B cell (primary cell): ENCODE results near the gene SPATA32. TPM values are rescaled to one million over a fixed set of nuclear protein-coding genes. Genes with fewer than 3 reads are reported as not detected.

Experiments used
- ATAC-seq: fragments of 200-7000 bp; cut with Tn5 transposase; one replicate; pipeline ENCODE4 v1.10.0; 2021; ENCODE audit warnings: low read depth, mild to moderate bottlenecking, moderate number of reproducible peaks, moderate library complexity
- CTCF ChIA-PET: fragments of 350-600 bp; sonication (Branson Sonifier 250); formaldehyde crosslinking; loops from one replicate; lab custom pipeline; 2021; ENCODE audit warnings: antibody characterized with exemption, inconsistent platforms; lab: Charles Lee
- POLR2A ChIA-PET: fragments of 350-600 bp; sonication (Branson Sonifier 250); formaldehyde crosslinking; loops from one replicate; lab custom pipeline; 2021; ENCODE audit warnings: antibody characterized with exemption; lab: Charles Lee
- DNase-seq: peaks from one replicate; pipeline ENCODE4 v3.0.0; 2013
- H2AFZ ChIP-seq: 2 replicates; pipeline ENCODE4 v1.6.1; 2012; ENCODE audit warnings: mild to moderate bottlenecking, low read depth, low read length; ENCODE audit not compliant: insufficient read depth, poor library complexity, severe bottlenecking
- H3K27ac ChIP-seq, 2 donors: 1 replicate in 1 of 2; 2 replicates in 1 of 2; pipeline ENCODE4 v1.5.1; 2012 to 2013; ENCODE audit warnings: low read length in 2 of 2, mild to moderate bottlenecking in 2 of 2, moderate library complexity in 1 of 2
- H3K27me3 ChIP-seq, 4 experiments: fragments of 200-600 bp in 1 of 4; sonication (generic) in 1 of 4; replicated peaks in 1 of 4; 1 replicate in 2 of 4; 2 replicates in 2 of 4; pipeline versions ENCODE4 v1.6.1 to v1.7.0; 2013 to 2016; ENCODE audit warnings: low read length in 3 of 4, mild to moderate bottlenecking in 2 of 4, mixed read lengths in 1 of 4, moderate library complexity in 1 of 4; ENCODE audit not compliant: insufficient read depth in 4 of 4, control insufficient read depth in 3 of 4; ENCODE audit errors: control extremely low read depth in 1 of 4
- H3K36me3 ChIP-seq, 2 experiments: replicated peaks in 1 of 2; 1 replicate in 1 of 2; 2 replicates in 1 of 2; pipeline versions ENCODE4 v1.6.1 to v1.7.1; 2013; ENCODE audit warnings: low read length in 1 of 2; ENCODE audit not compliant: insufficient read depth in 2 of 2, control insufficient read depth in 1 of 2; ENCODE audit errors: control extremely low read depth in 1 of 2, extremely low read depth in 1 of 2
- H3K4me1 ChIP-seq, 2 donors: fragments of 200-600 bp in 1 of 2; sonication (generic) in 1 of 2; 1 replicate in 1 of 2; 2 replicates in 1 of 2; pipeline versions ENCODE4 v1.5.1 to v1.6.1; 2013 to 2017; ENCODE audit warnings: low read length in 2 of 2; ENCODE audit not compliant: control insufficient read depth in 2 of 2, insufficient read depth in 2 of 2
- H3K4me2 ChIP-seq: replicated peaks from 2 replicates; pipeline ENCODE3; 2012; ENCODE audit warnings: mild to moderate bottlenecking, low read depth, low read length; ENCODE audit not compliant: poor library complexity, severe bottlenecking
- H3K4me3 ChIP-seq, 5 experiments: fragments of 200-600 bp in 1 of 5; sonication (generic) in 1 of 5; 1 replicate in 3 of 5; 2 replicates in 2 of 5; pipeline versions ENCODE4 v1.5.1 to v1.7.0; 2011 to 2016; ENCODE audit warnings: low read length in 4 of 5, mild to moderate bottlenecking in 4 of 5, low read depth in 2 of 5, control low read depth in 1 of 5, moderate library complexity in 1 of 5; ENCODE audit not compliant: insufficient read depth in 1 of 5; ENCODE audit errors: control extremely low read depth in 1 of 5, extremely low read depth in 1 of 5
- H3K79me2 ChIP-seq: fragments of 200-600 bp; sonication (generic); one replicate; pipeline ENCODE4 v1.6.0; 2016; ENCODE audit warnings: low read length; ENCODE audit not compliant: control insufficient read depth, insufficient read depth
- H3K9ac ChIP-seq: fragments of 200-600 bp; sonication (generic); 2 replicates; pipeline ENCODE4 v1.6.1; 2017; ENCODE audit warnings: mild to moderate bottlenecking, low read length, moderate library complexity
- H3K9me3 ChIP-seq, 3 donors: one replicate each; pipeline versions ENCODE4 v1.6.1 to v1.7.1; 2013; ENCODE audit warnings: low read length in 2 of 3; ENCODE audit not compliant: control insufficient read depth in 2 of 3, insufficient read depth in 1 of 3; ENCODE audit errors: control extremely low read depth in 1 of 3
- H4K20me1 ChIP-seq: 2 replicates; pipeline ENCODE4 v1.6.0; 2012; ENCODE audit warnings: mild to moderate bottlenecking, low read length; ENCODE audit not compliant: insufficient read depth, control insufficient read depth, poor library complexity, severe bottlenecking
- H3K27ac Mint-ChIP-seq: one replicate; pipeline ENCODE4 v1.8.0; 2021; ENCODE audit warnings: mixed read lengths
- H3K27me3 Mint-ChIP-seq: one replicate; pipeline ENCODE4 v1.8.0; 2021; ENCODE audit warnings: mixed read lengths
- H3K4me1 Mint-ChIP-seq: one replicate; pipeline ENCODE4 v1.8.0; 2021; ENCODE audit warnings: mixed read lengths
- H3K4me3 Mint-ChIP-seq: one replicate; pipeline ENCODE4 v1.8.0; 2021; ENCODE audit warnings: mixed read lengths
- H3K9me3 Mint-ChIP-seq: one replicate; pipeline ENCODE4 v1.8.0; 2022; ENCODE audit warnings: mixed read lengths; ENCODE audit not compliant: insufficient read depth
- EZH2 ChIP-seq: IDR thresholded peaks from 2 replicates; pipeline ENCODE4 v1.6.1; 2012; ENCODE audit warnings: borderline replicate concordance, low read depth, mild to moderate bottlenecking, moderate library complexity, low read length; ENCODE audit not compliant: insufficient read depth, poor library complexity, severe bottlenecking
- WGBS: methylation state at CpG from one replicate; pipeline ENCODE4 v1.1.5; 2013; ENCODE audit warnings: missing lambda C conversion rate; ENCODE audit not compliant: insufficient coverage; 5-methylcytosine and 5-hydroxymethylcytosine counted together
- intact Hi-C: fragments of 100-400 bp; cut with micrococcal nuclease; formaldehyde crosslinking; loops from one replicate; pipeline ENCODE4 v1.10.0; 2022
- polyA plus RNA-seq: library from polyadenylated mRNA; depleted of rRNA; stranded (reverse); fragments of >200 nt; gene quantifications from 2 replicates; pipeline ENCODE4 v1.2.3, GENCODE V29; 2012
- total RNA-seq, 2 donors: library from RNA; stranded (reverse); fragments of 120-200 nt in 1 of 2; gene quantifications; 1 replicate in 1 of 2; 2 replicates in 1 of 2; pipeline versions ENCODE4 v1.2.3 to v1.2.4, GENCODE V29; 2013 to 2022
- TF ChIP-seq, protein P1 (sequence below): fragments of 200-600 bp; IDR thresholded peaks from one replicate; pipeline ENCODE4 v1.8.0; 2022; ENCODE audit warnings: antibody characterized with exemption, mild to moderate bottlenecking

Gene SPATA32
- total and polyA plus RNA-seq, 2 donors (not counting 1 experiment from before 2014, with no cell fraction given), result 0.12 to 0.52 TPM

DNA sequence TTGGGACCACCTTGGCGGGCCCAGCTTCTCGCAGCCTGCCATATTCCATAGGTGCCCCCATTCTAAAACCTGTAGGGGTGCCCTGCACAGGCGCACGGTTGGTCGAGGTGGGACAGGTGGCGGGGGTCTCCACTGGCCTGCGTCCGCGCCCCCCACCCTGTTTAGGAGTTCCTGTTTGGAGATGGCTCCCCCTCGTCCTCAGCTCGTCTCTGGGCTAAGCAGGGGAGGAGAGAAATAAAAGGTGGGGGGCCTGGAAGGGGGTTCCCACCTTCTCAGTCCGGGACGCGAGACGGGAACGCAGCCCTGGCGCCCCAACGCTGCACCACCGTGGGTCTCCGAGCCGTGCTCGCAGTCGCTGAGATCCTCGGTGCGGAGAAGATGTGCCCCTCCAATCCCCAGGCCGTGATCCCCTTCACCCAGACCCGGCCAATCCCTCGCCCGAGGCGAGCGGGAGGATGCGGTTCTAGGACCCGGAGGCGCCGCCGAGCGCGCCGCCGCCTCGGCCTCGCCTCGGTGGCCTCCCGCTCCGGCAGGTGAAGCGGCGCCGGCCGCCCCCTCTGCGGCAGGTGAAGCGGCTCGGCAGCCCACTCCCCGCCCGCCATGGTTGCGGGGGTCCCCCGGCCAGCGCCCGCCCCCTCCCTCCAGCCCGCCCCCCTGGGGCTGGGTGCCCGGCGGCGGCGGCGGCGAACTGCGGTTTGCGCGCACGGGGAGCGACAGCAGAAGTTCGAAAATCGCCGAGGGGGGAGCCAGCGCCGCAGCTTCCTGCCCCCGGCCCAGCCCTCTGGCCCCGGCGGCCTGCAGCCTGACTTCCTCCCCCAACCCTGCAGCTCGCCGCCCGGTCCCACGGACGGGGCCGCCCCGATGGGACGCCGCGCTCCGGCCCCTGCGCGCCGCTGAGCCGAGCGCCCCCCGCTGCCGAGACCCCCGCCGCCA lies 40.5 kb downstream of the SPATA32 start, which contains the start of gene FMNL1:
Gene FMNL1 (plus strand): TSS at position 805 of the 933 bp plus-strand sequence. CDS start 240 bp downstream, outside the sequence.
- 2% methylated on average over 90 of the region's 98 CpGs for WGBS

More for the DNA sequence above, 40.5 kb downstream of the SPATA32 start, which contains the start of gene FMNL1:
- H3K27me3 ChIP-seq, result no peaks in the 10 kb centered on the region
- H3K36me3 ChIP-seq, result peaks cover 0 to 12% of the 10 kb centered on the region in 2 experiments
- H3K27ac ChIP-seq, result peak within 1 kb of the TSS; percentile 99 to 100
- H3K4me2 ChIP-seq, result peak within 1 kb of the TSS; percentile 92
- H3K4me3 Mint-ChIP-seq, result peak within 1 kb of the TSS; percentile 100
- no peaks in the 10 kb centered on the region for H3K27me3 Mint-ChIP-seq
- H2AFZ ChIP-seq, result peak within 1 kb of the TSS; percentile 73
- H3K9me3 ChIP-seq, result no peaks in the 10 kb centered on the region
- H4K20me1 ChIP-seq, result no peaks in the 10 kb centered on the region
- POLR2A ChIA-PET, result interaction anchor here (0.8 to 6.0 kb wide), 7 partner anchors 11 to 90 kb away, joined by 3 to 149 read pairs (median 4); partner anchors contain the start of gene ACBD4
- ATAC-seq, result peak; percentile 32
- intact Hi-C loops, result loop anchor here (1.0 kb wide), 1 partner anchor 8 kb away; no protein-coding TSS in a partner anchor
- H3K4me1 Mint-ChIP-seq, result peaks cover 55% of the 10 kb centered on the region
- peak within 1 kb of the TSS; percentile 62 to 96 (median 90) for H3K4me3 ChIP-seq
- H3K27ac Mint-ChIP-seq, result peak within 1 kb of the TSS; percentile 99
- H3K79me2 ChIP-seq, result peaks cover 45% of the 10 kb centered on the region
- peaks cover 37 to 58% of the 10 kb centered on the region in 2 donors for H3K4me1 ChIP-seq
- DNase-seq, result peak; percentile 86
- CTCF ChIA-PET, result interaction anchor here (0.9 to 15.7 kb wide), 12 partner anchors 18 to 208 kb away, joined by 3 to 737 read pairs (median 40); partner anchors contain the start of genes ACBD4, HEXIM1 and MAP3K14
- H3K9ac ChIP-seq, result peak within 1 kb of the TSS; percentile 97
- H3K9me3 Mint-ChIP-seq, result no peaks in the 10 kb centered on the region
- TF ChIP-seq, protein P1, sequence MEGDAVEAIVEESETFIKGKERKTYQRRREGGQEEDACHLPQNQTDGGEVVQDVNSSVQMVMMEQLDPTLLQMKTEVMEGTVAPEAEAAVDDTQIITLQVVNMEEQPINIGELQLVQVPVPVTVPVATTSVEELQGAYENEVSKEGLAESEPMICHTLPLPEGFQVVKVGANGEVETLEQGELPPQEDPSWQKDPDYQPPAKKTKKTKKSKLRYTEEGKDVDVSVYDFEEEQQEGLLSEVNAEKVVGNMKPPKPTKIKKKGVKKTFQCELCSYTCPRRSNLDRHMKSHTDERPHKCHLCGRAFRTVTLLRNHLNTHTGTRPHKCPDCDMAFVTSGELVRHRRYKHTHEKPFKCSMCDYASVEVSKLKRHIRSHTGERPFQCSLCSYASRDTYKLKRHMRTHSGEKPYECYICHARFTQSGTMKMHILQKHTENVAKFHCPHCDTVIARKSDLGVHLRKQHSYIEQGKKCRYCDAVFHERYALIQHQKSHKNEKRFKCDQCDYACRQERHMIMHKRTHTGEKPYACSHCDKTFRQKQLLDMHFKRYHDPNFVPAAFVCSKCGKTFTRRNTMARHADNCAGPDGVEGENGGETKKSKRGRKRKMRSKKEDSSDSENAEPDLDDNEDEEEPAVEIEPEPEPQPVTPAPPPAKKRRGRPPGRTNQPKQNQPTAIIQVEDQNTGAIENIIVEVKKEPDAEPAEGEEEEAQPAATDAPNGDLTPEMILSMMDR, result no peak
- no peak for TF ChIP-seq EZH2
